Measurements from ENCODE around the gene CNOT11.
A peak's percentile ranks its signal among the peaks of the same experiment; 100 is the strongest.
"Not testable (repeated sequence)": the region's sequence is repeated elsewhere in the genome, so short reads cannot be mapped to it uniquely, and the experiment has no call there.

Gene CNOT11

DNA sequence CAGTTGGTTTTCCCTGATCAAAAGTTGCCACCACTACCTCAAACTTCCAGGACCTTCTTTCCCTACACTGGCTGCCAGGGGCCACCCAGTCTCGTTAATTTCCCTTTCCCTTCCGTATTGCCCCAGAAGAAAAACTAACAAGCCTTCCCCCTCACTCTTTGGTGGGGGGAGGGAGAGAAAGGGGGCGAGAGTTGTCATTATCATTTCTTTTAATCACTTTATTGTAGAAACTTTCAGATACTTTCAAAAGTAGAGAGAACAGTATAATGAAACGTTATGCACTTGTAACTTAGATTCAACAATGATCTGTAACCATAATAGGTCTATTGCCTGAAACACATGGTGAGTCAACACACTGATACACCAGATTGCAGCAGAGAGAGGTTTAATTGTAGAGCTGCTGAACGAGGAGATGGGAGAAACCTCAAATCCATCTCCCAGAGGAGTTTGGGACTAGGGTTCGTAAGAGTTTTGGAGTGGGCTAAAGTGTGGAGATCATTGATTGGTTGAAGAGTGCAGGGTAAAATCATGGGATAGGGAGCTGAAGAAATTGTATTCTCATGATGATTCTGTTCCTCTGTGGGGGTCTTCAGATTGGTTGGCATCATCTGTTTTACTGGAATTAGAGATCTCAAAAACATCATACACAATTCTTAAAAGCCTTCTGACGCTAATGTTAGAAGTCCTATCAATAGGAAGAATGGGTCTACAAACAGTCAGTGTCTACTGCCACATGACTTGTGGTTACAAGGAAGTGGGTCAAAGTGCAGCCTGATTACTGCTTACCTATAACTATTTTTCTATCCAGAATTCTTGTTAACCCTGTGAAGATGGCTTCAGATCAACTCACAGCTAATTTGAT, 58.4 kb downstream of the CNOT11 start:
- DNase-seq = peak in 1 of 2 donors; percentile 12

DNA sequence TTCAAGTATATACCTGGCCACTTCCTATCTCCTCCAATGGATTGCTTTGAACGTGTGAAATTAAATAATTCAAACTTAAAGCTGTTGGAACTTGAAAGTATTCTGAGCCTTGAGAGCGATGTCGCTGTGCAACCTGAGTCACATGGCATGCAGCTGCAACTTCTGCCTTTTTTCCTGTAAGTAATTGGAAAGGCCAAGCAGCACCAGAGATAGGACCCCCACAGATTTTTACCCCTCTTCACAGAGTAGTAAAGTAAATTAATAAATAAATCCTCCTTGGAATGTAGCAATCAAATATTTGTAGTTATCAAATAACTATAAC, 59.0 kb downstream of the CNOT11 start:
- no peak for DNase-seq

DNA sequence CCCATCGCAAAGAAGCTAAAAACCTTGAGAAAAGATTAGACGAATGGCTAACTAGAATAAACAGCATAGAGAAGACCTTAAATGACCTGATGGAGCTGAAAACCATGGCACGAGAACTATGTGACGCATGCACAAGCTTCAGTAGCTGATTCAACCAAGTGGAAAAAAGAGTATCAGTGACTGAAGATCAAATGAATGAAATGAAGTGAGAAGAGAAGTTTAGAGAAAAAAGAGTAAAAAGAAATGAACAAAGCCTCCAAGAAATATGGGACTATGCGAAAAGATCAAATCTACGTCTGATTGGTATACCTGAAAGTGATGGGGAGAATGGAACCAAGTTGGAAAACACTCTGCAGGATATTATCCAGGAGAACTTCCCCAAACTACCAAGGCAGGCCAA, 63.9 kb downstream of the CNOT11 start:
- DNase-seq = not testable (repeated sequence)
